HepG2 (cell line): ENCODE measurements around the gene MYCBPAP. TPM values are rescaled to one million over a fixed set of nuclear protein-coding genes. Genes with fewer than 3 reads are reported as not detected.

Experiments used
- ATAC-seq: fragments of 200-7000 bp; cut with Tn5 transposase; 3 replicates; pipeline ENCODE4 v1.9.1; 2020; ENCODE audit warnings: mild to moderate bottlenecking, moderate library complexity
- BruUV-seq: library from RNA; stranded (reverse); fragments of 400-500 nt; replicated peaks from 2 replicates; lab custom pipeline; 2021; lab: Mats Ljungman, UMichigan
- CTCF ChIA-PET: fragments of 300-600 bp; formaldehyde crosslinking; extraction: SDS; loops from one replicate; lab custom pipeline; 2021; ENCODE audit warnings: low total read pairs, inconsistent platforms, low intra/inter-chr PET ratio; lab: Yijun Ruan, JAX
- POLR2A ChIA-PET: fragments of 350-600 bp; sonication (Branson Sonifier 250); formaldehyde crosslinking; loops from one replicate; lab custom pipeline; 2020; ENCODE audit warnings: antibody characterized with exemption, inconsistent platforms; lab: Yijun Ruan, JAX
- DNase-seq: peaks from one replicate; pipeline ENCODE4 v3.0.0-alpha.2; 2015; ENCODE audit warnings: low spot score
- FAIRE-seq: peaks from 3 replicates; lab custom pipeline; 2011; peaks lifted over from hg19 to GRCh38; lab: Jason Lieb, UNC
- H2AFZ ChIP-seq: one replicate; pipeline ENCODE4 v1.6.1; 2011; ENCODE audit warnings: low read length, inconsistent platforms
- H3K27ac ChIP-seq: fragments of 300-600 bp; 3 replicates; pipeline ENCODE4 v1.8.0; 2011; ENCODE audit warnings: mixed run types, mild to moderate bottlenecking, mixed read lengths, low read length, inconsistent platforms; ENCODE audit not compliant: insufficient read depth; ENCODE audit errors: extremely low read length
- H3K27me3 ChIP-seq, 2 experiments: fragments of 200-600 bp in 1 of 2; 2 replicates in 1 of 2; 3 replicates in 1 of 2; pipeline versions ENCODE4 v1.6.0 to v1.8.0; 2011; ENCODE audit warnings: low read length in 2 of 2, mild to moderate bottlenecking in 2 of 2, moderate library complexity in 2 of 2, inconsistent platforms in 1 of 2; ENCODE audit not compliant: insufficient read depth in 2 of 2, control insufficient read depth in 1 of 2
- H3K36me3 ChIP-seq, 2 experiments: fragments of 200-600 bp in 1 of 2; replicated peaks in 1 of 2; 2 replicates in 1 of 2; 3 replicates in 1 of 2; pipeline versions ENCODE4 v1.5.1 to v1.8.0; 2011; ENCODE audit warnings: low read length in 2 of 2, inconsistent platforms in 1 of 2; ENCODE audit not compliant: insufficient read depth in 2 of 2, control insufficient read depth in 1 of 2
- H3K4me1 ChIP-seq: 2 replicates; pipeline ENCODE4 v1.5.1; 2012; ENCODE audit warnings: low read length, inconsistent platforms; ENCODE audit not compliant: insufficient read depth
- H3K4me2 ChIP-seq: 2 replicates; pipeline ENCODE4 v1.6.0; 2011; ENCODE audit warnings: low read depth, low read length, inconsistent platforms
- H3K4me3 ChIP-seq, 3 experiments: fragments of 200-600 bp in 1 of 3; sonication (generic), shearing (Covaris generic) in 1 of 3; replicated peaks in 1 of 3; 2 replicates each; pipeline ENCODE4 v1.5.1; 2011 to 2016; ENCODE audit warnings: low read length in 3 of 3, inconsistent platforms in 2 of 3, low read depth in 2 of 3, mild to moderate bottlenecking in 2 of 3, control low read depth in 1 of 3, mixed read lengths in 1 of 3; ENCODE audit not compliant: insufficient read depth in 1 of 3
- H3K79me2 ChIP-seq: one replicate; pipeline ENCODE4 v1.6.1; 2011; ENCODE audit warnings: low read length, inconsistent platforms; ENCODE audit not compliant: insufficient read depth
- H3K9ac ChIP-seq: 2 replicates; pipeline ENCODE4 v1.6.0; 2011; ENCODE audit warnings: mild to moderate bottlenecking, low read depth, low read length, inconsistent platforms; ENCODE audit not compliant: insufficient read depth
- H3K9me3 ChIP-seq: 2 replicates; pipeline ENCODE4 v1.5.1; 2012; ENCODE audit warnings: mild to moderate bottlenecking, low read length
- H4K20me1 ChIP-seq: 2 replicates; pipeline ENCODE4 v1.6.0; 2011; ENCODE audit warnings: inconsistent platforms, mild to moderate bottlenecking, low read length, moderate library complexity; ENCODE audit not compliant: insufficient read depth
- BCL6 ChIP-seq: IDR thresholded peaks from 2 replicates; pipeline ENCODE4 v1.6.1; 2016; ENCODE audit warnings: missing genetic modification reagents, missing compliant biosample characterization
- CEBPB ChIP-seq: IDR thresholded peaks from 2 replicates; pipeline ENCODE4 v1.6.1; 2011; ENCODE audit warnings: low read depth, low read length, improper control_type of control experiment, borderline replicate concordance
- CEBPG ChIP-seq: IDR thresholded peaks from 2 replicates; pipeline ENCODE4 v1.6.1; 2016
- PBX2 ChIP-seq: IDR thresholded peaks from 2 replicates; pipeline ENCODE4 v1.6.1; 2016; ENCODE audit warnings: control low read depth
- ZNF263 ChIP-seq: sonication (generic); formaldehyde crosslinking; IDR thresholded peaks from 2 replicates; pipeline ENCODE4 v1.4.0; 2020; ENCODE audit warnings: missing genetic modification reagents
- ZNF296 ChIP-seq: sonication (generic); formaldehyde crosslinking; conservative IDR thresholded peaks from 2 replicates; pipeline ENCODE4 v1.5.0; 2020; ENCODE audit warnings: mild to moderate bottlenecking, missing genetic modification reagents
- ZNF567 ChIP-seq: sonication (generic); formaldehyde crosslinking; IDR thresholded peaks from 2 replicates; pipeline ENCODE4 v1.8.1; 2023; ENCODE audit warnings: mild to moderate bottlenecking, missing genetic modification reagents, borderline replicate concordance
- WGBS: methylation state at CpG from one replicate; pipeline ENCODE4 v1.1.6; 2017; ENCODE audit warnings: low lambda C conversion rate; 5-methylcytosine and 5-hydroxymethylcytosine counted together
- in situ Hi-C: cut with HindIII; loops from 2 replicates; pipeline ENCODE4 v1.10.0; 2017; ENCODE audit warnings: low pct_unique_long_range_greater_than_20kb; ENCODE audit not compliant: extremely low pct_ligation_motif_present
- intact Hi-C: fragments of 100-400 bp; cut with micrococcal nuclease; formaldehyde crosslinking; loops from one replicate; pipeline ENCODE4 v1.10.0; 2022; ENCODE audit not compliant: unreplicated experiment
- polyA plus RNA-seq, 8 experiments: library from polyadenylated mRNA; depleted of rRNA in 3 of 8; stranded (reverse) in 7 of 8; unstranded in 1 of 8; fragments of >200 nt; fragmentation: Illumina TruSeq in 4 of 8; extraction: Trizol in 4 of 8; gene quantifications; 2 replicates each; pipeline versions ENCODE4 v1.2.1 to v1.2.3, GENCODE V29; 2011 to 2016; ENCODE audit warnings: low read depth in 4 of 8, missing spikeins in 1 of 8, mixed read lengths in 1 of 8; ENCODE audit not compliant: insufficient read depth in 1 of 8
- total RNA-seq, 5 experiments: library from RNA; depleted of rRNA; stranded (reverse); fragments of >200 nt; fragmentation: Illumina TruSeq; extraction: Trizol; gene quantifications; 2 replicates each; pipeline ENCODE4 v1.2.3, GENCODE V29; 2016; ENCODE audit warnings: low read depth in 1 of 5

MYCBPAP gene
- total and polyA plus RNA-seq, 2 of the 13 experiments (the other 11 are each of a cell fraction or from before 2014, with no cell fraction given): 0.22 to 0.24 TPM

- POLR2A ChIA-PET: interaction anchor here (1.1 to 2.8 kb wide), 2 partner anchors 9 to 192 kb away, joined by 3 to 15 read pairs; partner anchors contain the start of gene LUC7L3
- no peaks in the 10 kb centered on the region for H4K20me1 ChIP-seq
- H3K36me3 ChIP-seq: no peaks in the 10 kb centered on the region
- no peaks in the 10 kb centered on the region for H3K79me2 ChIP-seq
- no peak overlapping the region for H3K9ac ChIP-seq
- ATAC-seq (no peak), FAIRE-seq (no peak), DNase-seq (no peak)
- peaks cover 41% of the 10 kb centered on the region for H3K4me1 ChIP-seq
- in situ Hi-C loops: no loop called here
- WGBS: 7% methylated on average over 4 of the region's 5 CpGs
- H2AFZ ChIP-seq: no peak overlapping the region
- H3K9me3 ChIP-seq: no peaks in the 10 kb centered on the region
- no TSS peak for BruUV-seq
- H3K27me3 ChIP-seq: peaks cover 0 to 28% of the 10 kb centered on the region in 2 experiments; a peak in 3 of 5 replicates
- no peak overlapping the region for H3K27ac ChIP-seq
- intact Hi-C loops: no loop called here
- 0 out of 2 replicates have a peak, but pooled peaks have one; percentile 54 for TF ChIP-seq ZNF263 (CRISPR knock-in tag)
- TF ChIP-seq ZNF296 (CRISPR knock-in tag): no peak
- no peak for TF ChIP-seq ZNF567
- no peak overlapping the region for H3K4me2 ChIP-seq
- CTCF ChIA-PET: no interaction called here
- H3K4me3 ChIP-seq: no peak overlapping the region
These were observed 19.0 kb downstream of the MYCBPAP start for GRCh38 chr17:50527155-50527762.

DNA sequence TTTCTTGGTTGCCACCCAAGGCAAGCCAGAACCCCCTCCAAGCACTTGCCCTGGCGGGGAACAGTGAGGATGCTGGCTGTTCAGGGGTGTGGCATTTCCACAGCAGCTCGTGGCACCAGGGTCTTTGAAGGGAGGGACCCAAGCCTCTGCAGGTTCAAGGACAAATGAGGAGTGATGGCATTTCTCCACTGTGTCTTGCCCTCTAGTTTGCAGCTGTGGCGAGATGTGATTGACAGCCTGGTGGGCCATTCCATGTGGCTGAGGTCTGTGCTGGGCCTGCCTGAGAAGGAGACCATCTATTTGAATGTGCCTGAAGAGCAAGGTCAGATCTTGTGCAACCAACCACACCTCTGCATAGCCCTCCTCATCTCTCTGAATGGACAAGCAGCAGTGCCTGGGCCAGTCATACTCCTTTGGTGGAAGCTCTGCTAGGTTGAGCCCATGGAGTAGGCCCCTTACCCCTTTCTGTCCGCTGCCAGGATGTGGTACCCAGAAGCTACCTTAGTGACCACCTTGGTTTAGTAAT, 19.8 kb downstream of the MYCBPAP start:
- Histone ChIP-seq H3K36me3 (no peaks in the 10 kb centered on the region), H3K27me3 (peaks cover 5 to 35% of the 10 kb centered on the region in 2 experiments; a peak in 4 of 5 replicates), H2AFZ (no peak overlapping the region), H3K4me1 (peaks cover 45% of the 10 kb centered on the region), H3K4me3 (no peak overlapping the region), H3K9me3 (no peaks in the 10 kb centered on the region), H3K4me2 (no peak overlapping the region), H4K20me1 (no peaks in the 10 kb centered on the region), H3K79me2 (no peaks in the 10 kb centered on the region), H3K27ac (no peak overlapping the region), H3K9ac (no peak overlapping the region)
- DNase-seq (no peak), FAIRE-seq (peak; percentile 32), ATAC-seq (peak; percentile 31)
- intact Hi-C loops: no loop called here
- ChIA-PET POLR2A (interaction anchor here (0.8 to 2.8 kb wide), 3 partner anchors 9 to 191 kb away, joined by 3 to 15 read pairs (median 6); partner anchors contain the start of gene LUC7L3), CTCF (no interaction called here)
- BruUV-seq: no TSS peak
- WGBS: 50% methylated on average over 3 of the region's 4 CpGs
- in situ Hi-C loops: no loop called here
- TF ChIP-seq CEBPB (peak; percentile 78; the same call in 1 of the 2 replicates), PBX2 (CRISPR knock-in tag) (peak; percentile 69), CEBPG (CRISPR knock-in tag) (0 out of 2 replicates have a peak, but pooled peaks have one; percentile 52), BCL6 (CRISPR knock-in tag) (no peak)
